GM18505 (cell line): ENCODE results near the gene APOL3.
"Not testable (repeated sequence)": the region's sequence is repeated elsewhere in the genome, so short reads cannot be mapped to it uniquely, and the experiment has no call there.

ENCODE experiments used
- ATAC-seq: cut with Tn5 transposase; IDR thresholded peaks from one replicate; pipeline ENCODE4 v1.9.1; 2021; ENCODE audit not compliant: unreplicated experiment
- POLR2A ChIP-seq: IDR thresholded peaks from 4 replicates; pipeline ENCODE4 v1.6.1; 2011; ENCODE audit warnings: borderline replicate concordance; ENCODE audit not compliant: insufficient read depth, insufficient read length; ENCODE audit errors: extremely low read depth

The APOL3 gene

GRCh38 chr22:36156119-36156514 is 4.4 kb downstream of the APOL3 start:
- no peak for ATAC-seq

GRCh38 chr22:36155702-36156101 is 4.9 kb downstream of the APOL3 start:
- no peak for TF ChIP-seq POLR2A
- ATAC-seq: no peak

More at GRCh38 chr22:36156119-36156514, 4.4 kb downstream of the APOL3 start:
- no peak for TF ChIP-seq POLR2A

- no peak for ATAC-seq
- no peak for TF ChIP-seq POLR2A
These were observed 6.1 kb downstream of the APOL3 start for GRCh38 chr22:36154423-36154945.

- no peak for ATAC-seq
- no peak for TF ChIP-seq POLR2A
These were observed 6.8 kb downstream of the APOL3 start for GRCh38 chr22:36153501-36154422.

GRCh38 chr22:36152821-36153220 is 7.7 kb downstream of the APOL3 start:
- not testable (repeated sequence) for ATAC-seq

- ATAC-seq: no peak
- no peak for TF ChIP-seq POLR2A
These were observed 8.5 kb downstream of the APOL3 start for GRCh38 chr22:36152088-36152487.

GRCh38 chr22:36151006-36151595 is 9.5 kb downstream of the APOL3 start:
- no peak for TF ChIP-seq POLR2A
- ATAC-seq: no peak

- no peak for TF ChIP-seq POLR2A
- no peak for ATAC-seq
These were observed 11.1 kb downstream of the APOL3 start for GRCh38 chr22:36149441-36149840.

- no peak for ATAC-seq
- no peak for TF ChIP-seq POLR2A
These were observed 12.1 kb downstream of the APOL3 start for GRCh38 chr22:36148411-36148810.

- no peak for ATAC-seq
- TF ChIP-seq POLR2A: no peak
These were observed 13.3 kb downstream of the APOL3 start for GRCh38 chr22:36147196-36147791.

GRCh38 chr22:36145881-36146280 is 14.7 kb downstream of the APOL3 start:
- no peak for TF ChIP-seq POLR2A
- ATAC-seq: no peak

GRCh38 chr22:36144886-36145541 is 15.5 kb downstream of the APOL3 start:
- no peak for TF ChIP-seq POLR2A

GRCh38 chr22:36143956-36144355 is 16.6 kb downstream of the APOL3 start:
- TF ChIP-seq POLR2A: no peak
- ATAC-seq: no peak

More at GRCh38 chr22:36144886-36145541, 15.5 kb downstream of the APOL3 start:
- ATAC-seq: no peak
